GM12878 (cell line): ENCODE data around the gene TMEM132D. TPM values are rescaled to one million over a fixed set of nuclear protein-coding genes. Genes with fewer than 3 reads are reported as not detected.

Experiments
- ATAC-seq: fragments of 200-7000 bp; cut with Tn5 transposase; 3 replicates; pipeline ENCODE4 v1.9.1; 2020; ENCODE audit warnings: mild to moderate bottlenecking, moderate library complexity
- BruUV-seq: library from RNA; stranded (reverse); fragments of 400-500 nt; replicated peaks from 2 replicates; lab custom pipeline; 2021; lab: Mats Ljungman, UMichigan
- CTCF ChIA-PET: fragments of 300-600 bp; sonication (Branson Sonifier 250); formaldehyde crosslinking; extraction: SDS; loops from one replicate; lab custom pipeline; 2021; ENCODE audit warnings: inconsistent platforms; lab: Yijun Ruan, JAX
- POLR2A ChIA-PET: fragments of 350-600 bp; formaldehyde crosslinking; extraction: SDS; loops from one replicate; lab custom pipeline; 2021; ENCODE audit warnings: inconsistent platforms; lab: Charles Lee
- RAD21 ChIA-PET: fragments of 300-600 bp; sonication (Branson Sonifier 250); formaldehyde crosslinking; loops from one replicate; lab custom pipeline; 2023; ENCODE audit warnings: antibody characterized with exemption; ENCODE audit not compliant: unreplicated experiment; lab: Charles Lee
- SMC1A ChIA-PET: fragments of 300-600 bp; sonication (Branson Sonifier 250); formaldehyde crosslinking; loops from one replicate; lab custom pipeline; 2023; ENCODE audit not compliant: unreplicated experiment, uncharacterized antibody; lab: Charles Lee
- DNase-seq: peaks from one replicate; pipeline ENCODE4 v3.0.0-alpha.2; 2011; ENCODE audit warnings: low read depth, low spot score
- FAIRE-seq: peaks from 3 replicates; lab custom pipeline; 2011; peaks lifted over from hg19 to GRCh38; lab: Jason Lieb, UNC
- H2AFZ ChIP-seq: 2 replicates; pipeline ENCODE4 v1.6.0; 2011; ENCODE audit warnings: low read depth, low read length, control low read depth; ENCODE audit not compliant: control insufficient read depth
- H3K27ac ChIP-seq: 2 replicates; pipeline ENCODE4 v1.5.1; 2011; ENCODE audit warnings: control low read depth; ENCODE audit not compliant: control insufficient read depth, insufficient read depth
- H3K27me3 ChIP-seq, 2 experiments: replicated peaks in 1 of 2; 2 replicates each; pipeline versions ENCODE4 v1.6.0 to v1.6.1; 2011; ENCODE audit warnings: low read length in 1 of 2; ENCODE audit not compliant: control insufficient read depth in 2 of 2, insufficient read depth in 2 of 2
- H3K36me3 ChIP-seq, 2 experiments: 2 replicates each; pipeline ENCODE4 v1.5.1; 2011; ENCODE audit warnings: low read length in 1 of 2; ENCODE audit not compliant: control insufficient read depth in 2 of 2, insufficient read depth in 2 of 2
- H3K4me1 ChIP-seq: 2 replicates; pipeline ENCODE4 v1.6.1; 2011; ENCODE audit warnings: mild to moderate bottlenecking, low read length, moderate library complexity, mixed read lengths; ENCODE audit not compliant: control insufficient read depth, insufficient read depth
- H3K4me2 ChIP-seq: 2 replicates; pipeline ENCODE4 v1.6.0; 2011; ENCODE audit warnings: control low read depth; ENCODE audit not compliant: control insufficient read depth, insufficient read depth
- H3K4me3 ChIP-seq: fragments of 200-600 bp; sonication (generic); 2 replicates; pipeline ENCODE4 v1.5.1; 2016
- H3K79me2 ChIP-seq: 2 replicates; pipeline ENCODE4 v1.6.0; 2011; ENCODE audit warnings: low read length; ENCODE audit not compliant: control insufficient read depth, insufficient read depth
- H3K9ac ChIP-seq: 2 replicates; pipeline ENCODE4 v1.8.0; 2011; ENCODE audit warnings: low read length, control low read depth, mixed read lengths; ENCODE audit not compliant: control insufficient read depth, insufficient read depth
- H3K9me3 ChIP-seq: replicated peaks from 3 replicates; pipeline ENCODE4 v1.5.1; 2011; ENCODE audit warnings: mild to moderate bottlenecking, low read length; ENCODE audit not compliant: control insufficient read depth, insufficient read depth
- H4K20me1 ChIP-seq: 2 replicates; pipeline ENCODE4 v1.6.0; 2011; ENCODE audit not compliant: control insufficient read depth, insufficient read depth
- BCL11A ChIP-seq: IDR thresholded peaks from 2 replicates; pipeline ENCODE4 v1.6.1; 2011; ENCODE audit warnings: low read depth, low read length
- BMI1 ChIP-seq: fragments of 450-650 bp; IDR thresholded peaks from 2 replicates; pipeline ENCODE4 v1.6.1; 2016; ENCODE audit warnings: mild to moderate bottlenecking, moderate library complexity, borderline replicate concordance
- FOXM1 ChIP-seq: IDR thresholded peaks from 2 replicates; pipeline ENCODE4 v1.6.1; 2012; ENCODE audit warnings: low read depth, mild to moderate bottlenecking, inconsistent platforms, low read length, moderate library complexity
- HDGF ChIP-seq: fragments of 450-650 bp; IDR thresholded peaks from 2 replicates; pipeline ENCODE4 v1.6.1; 2016; ENCODE audit warnings: antibody characterized with exemption
- KDM1A ChIP-seq: fragments of 200-600 bp; sonication (generic); IDR thresholded peaks from 2 replicates; pipeline ENCODE4 v1.6.1; 2016; ENCODE audit warnings: borderline replicate concordance
- MTA3 ChIP-seq: IDR thresholded peaks from 2 replicates; pipeline ENCODE4 v1.6.1; 2012; ENCODE audit warnings: low read length, inconsistent platforms, borderline replicate concordance
- MXI1 ChIP-seq: fragments of 150-350 bp; IDR thresholded peaks from 2 replicates; pipeline ENCODE4 v1.6.1; 2011; ENCODE audit warnings: low read depth, mild to moderate bottlenecking, inconsistent platforms, low read length, improper control_type of control experiment
- PAX5 ChIP-seq: IDR thresholded peaks from 2 replicates; pipeline ENCODE4 v1.6.1; 2011; ENCODE audit warnings: low read depth, low read length, borderline replicate concordance
- PAX8 ChIP-seq: fragments of 450-650 bp; IDR thresholded peaks from 2 replicates; pipeline ENCODE4 v1.6.1; 2017; ENCODE audit warnings: mild to moderate bottlenecking, moderate library complexity
- PRDM15 ChIP-seq: fragments of 450-650 bp; formaldehyde crosslinking; IDR thresholded peaks from 2 replicates; pipeline ENCODE4 v1.4.0; 2020; ENCODE audit warnings: mild to moderate bottlenecking, moderate library complexity
- SIX5 ChIP-seq: IDR thresholded peaks from 2 replicates; pipeline ENCODE4 v1.6.1; 2011; ENCODE audit warnings: mild to moderate bottlenecking, low read depth, low read length, moderate library complexity; ENCODE audit not compliant: severe bottlenecking
- SREBF2 ChIP-seq: IDR thresholded peaks from 2 replicates; pipeline ENCODE4 v1.6.1; 2012; ENCODE audit warnings: mild to moderate bottlenecking, low read length
- TAF1 ChIP-seq: IDR thresholded peaks from 2 replicates; pipeline ENCODE4 v1.6.1; 2011; ENCODE audit warnings: mild to moderate bottlenecking, low read depth, low read length, borderline replicate concordance
- TBL1XR1 ChIP-seq: IDR thresholded peaks from 2 replicates; pipeline ENCODE4 v1.6.1; 2012; ENCODE audit warnings: low read depth, low read length, improper control_type of control experiment
- ZNF217 ChIP-seq: fragments of 450-650 bp; IDR thresholded peaks from 2 replicates; pipeline ENCODE4 v1.6.1; 2017; ENCODE audit warnings: antibody characterized with exemption, mild to moderate bottlenecking
- in situ Hi-C: fragments of 300-500 bp; cut with MboI; formaldehyde crosslinking; loops from 9 replicates; pipeline ENCODE4 v1.14.3; 2018; ENCODE audit warnings: mixed read lengths
- intact Hi-C: fragments of 100-400 bp; cut with micrococcal nuclease; formaldehyde crosslinking; loops from one replicate; pipeline ENCODE4 v1.14.2; 2022; ENCODE audit not compliant: unreplicated experiment
- polyA plus RNA-seq, 11 experiments: library from polyadenylated mRNA; depleted of rRNA in 4 of 11; unstranded in 6 of 11; stranded (reverse) in 5 of 11; fragments of >200 nt; fragmentation: Nextera tagmentation in 4 of 11; fragmentation: Illumina TruSeq in 1 of 11; extraction: Ambion mirVana in 4 of 11; extraction: Trizol in 1 of 11; gene quantifications; 1 replicate in 1 of 11; 2 replicates in 10 of 11; pipeline versions ENCODE4 v1.2.1 to v1.2.3, GENCODE V29; 2011 to 2016; ENCODE audit warnings: inconsistent platforms in 2 of 11, missing spikeins in 2 of 11, low read depth in 1 of 11
- total RNA-seq, 4 experiments: library from RNA; depleted of rRNA in 3 of 4; stranded (reverse); fragments of >200 nt in 3 of 4; fragmentation: Illumina TruSeq in 1 of 4; extraction: Trizol in 1 of 4; gene quantifications; 2 replicates each; pipeline versions ENCODE4 v1.2.1 to v1.2.3, GENCODE V29; 2013 to 2021
- TF ChIP-seq, protein P1 (sequence below): IDR thresholded peaks from 2 replicates; pipeline ENCODE4 v1.6.1; 2012; ENCODE audit warnings: low read depth, low read length, improper control_type of control experiment
- TF ChIP-seq, protein P2 (sequence below): fragments of 450-650 bp; IDR thresholded peaks from 2 replicates; pipeline ENCODE4 v1.6.1; 2017; ENCODE audit warnings: mild to moderate bottlenecking
- TF ChIP-seq, protein P3 (sequence below): fragments of 450-650 bp; IDR thresholded peaks from 2 replicates; pipeline ENCODE4 v1.6.1; 2017; ENCODE audit warnings: mild to moderate bottlenecking, low read depth, inconsistent platforms; ENCODE audit not compliant: poor library complexity, severe bottlenecking

Gene TMEM132D
- total and polyA plus RNA-seq, 10 of the 15 experiments (the other 5 are each of a cell fraction or from before 2014, with no cell fraction given), result under 0.01 to 0.12 (median 0.02) TPM; not detected in 3

GRCh38 chr12:129687731-129688130 is 216.1 kb downstream of the TMEM132D start:
- Histone ChIP-seq H4K20me1 (no peaks in the 10 kb centered on the region), H3K4me3 (no peak overlapping the region), H3K4me1 (no peaks in the 10 kb centered on the region), H3K36me3 (no peaks in the 10 kb centered on the region), H3K27ac (no peak overlapping the region), H3K4me2 (no peak overlapping the region), H3K27me3 (no peaks in the 10 kb centered on the region), H3K9me3 (no peaks in the 10 kb centered on the region), H3K79me2 (no peaks in the 10 kb centered on the region), H3K9ac (no peak overlapping the region), H2AFZ (no peak overlapping the region)
- in situ Hi-C loops, result no loop called here
- no peak for FAIRE-seq
- no peak for ATAC-seq
- intact Hi-C loops, result no loop called here
- RAD21 ChIA-PET, result no interaction called here
- CTCF ChIA-PET, result interaction anchor here (0.6 kb wide), 1 partner anchor 227 kb away, joined by 3 read pairs; no protein-coding TSS in a partner anchor
- SMC1A ChIA-PET, result no interaction called here
- BruUV-seq, result no TSS peak
- no peak for DNase-seq
- POLR2A ChIA-PET, result no interaction called here
- TF ChIP-seq KDM1A, result no peak
- TF ChIP-seq SREBF2, result no peak
- no peak for TF ChIP-seq HDGF
- TF ChIP-seq, protein P1, sequence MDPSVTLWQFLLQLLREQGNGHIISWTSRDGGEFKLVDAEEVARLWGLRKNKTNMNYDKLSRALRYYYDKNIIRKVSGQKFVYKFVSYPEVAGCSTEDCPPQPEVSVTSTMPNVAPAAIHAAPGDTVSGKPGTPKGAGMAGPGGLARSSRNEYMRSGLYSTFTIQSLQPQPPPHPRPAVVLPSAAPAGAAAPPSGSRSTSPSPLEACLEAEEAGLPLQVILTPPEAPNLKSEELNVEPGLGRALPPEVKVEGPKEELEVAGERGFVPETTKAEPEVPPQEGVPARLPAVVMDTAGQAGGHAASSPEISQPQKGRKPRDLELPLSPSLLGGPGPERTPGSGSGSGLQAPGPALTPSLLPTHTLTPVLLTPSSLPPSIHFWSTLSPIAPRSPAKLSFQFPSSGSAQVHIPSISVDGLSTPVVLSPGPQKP, result no peak
- TF ChIP-seq, protein P2, sequence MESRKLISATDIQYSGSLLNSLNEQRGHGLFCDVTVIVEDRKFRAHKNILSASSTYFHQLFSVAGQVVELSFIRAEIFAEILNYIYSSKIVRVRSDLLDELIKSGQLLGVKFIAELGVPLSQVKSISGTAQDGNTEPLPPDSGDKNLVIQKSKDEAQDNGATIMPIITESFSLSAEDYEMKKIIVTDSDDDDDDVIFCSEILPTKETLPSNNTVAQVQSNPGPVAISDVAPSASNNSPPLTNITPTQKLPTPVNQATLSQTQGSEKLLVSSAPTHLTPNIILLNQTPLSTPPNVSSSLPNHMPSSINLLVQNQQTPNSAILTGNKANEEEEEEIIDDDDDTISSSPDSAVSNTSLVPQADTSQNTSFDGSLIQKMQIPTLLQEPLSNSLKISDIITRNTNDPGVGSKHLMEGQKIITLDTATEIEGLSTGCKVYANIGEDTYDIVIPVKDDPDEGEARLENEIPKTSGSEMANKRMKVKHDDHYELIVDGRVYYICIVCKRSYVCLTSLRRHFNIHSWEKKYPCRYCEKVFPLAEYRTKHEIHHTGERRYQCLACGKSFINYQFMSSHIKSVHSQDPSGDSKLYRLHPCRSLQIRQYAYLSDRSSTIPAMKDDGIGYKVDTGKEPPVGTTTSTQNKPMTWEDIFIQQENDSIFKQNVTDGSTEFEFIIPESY, result no peak
- TF ChIP-seq BCL11A, result no peak
- TF ChIP-seq SIX5, result no peak
- TF ChIP-seq ZNF217, result no peak
- no peak for TF ChIP-seq FOXM1
- TF ChIP-seq MTA3, result no peak
- no peak for TF ChIP-seq PAX5
- no peak for TF ChIP-seq TBL1XR1
- no peak for TF ChIP-seq MXI1
- TF ChIP-seq TAF1, result no peak
- TF ChIP-seq PAX8, result no peak
- TF ChIP-seq, protein P3, sequence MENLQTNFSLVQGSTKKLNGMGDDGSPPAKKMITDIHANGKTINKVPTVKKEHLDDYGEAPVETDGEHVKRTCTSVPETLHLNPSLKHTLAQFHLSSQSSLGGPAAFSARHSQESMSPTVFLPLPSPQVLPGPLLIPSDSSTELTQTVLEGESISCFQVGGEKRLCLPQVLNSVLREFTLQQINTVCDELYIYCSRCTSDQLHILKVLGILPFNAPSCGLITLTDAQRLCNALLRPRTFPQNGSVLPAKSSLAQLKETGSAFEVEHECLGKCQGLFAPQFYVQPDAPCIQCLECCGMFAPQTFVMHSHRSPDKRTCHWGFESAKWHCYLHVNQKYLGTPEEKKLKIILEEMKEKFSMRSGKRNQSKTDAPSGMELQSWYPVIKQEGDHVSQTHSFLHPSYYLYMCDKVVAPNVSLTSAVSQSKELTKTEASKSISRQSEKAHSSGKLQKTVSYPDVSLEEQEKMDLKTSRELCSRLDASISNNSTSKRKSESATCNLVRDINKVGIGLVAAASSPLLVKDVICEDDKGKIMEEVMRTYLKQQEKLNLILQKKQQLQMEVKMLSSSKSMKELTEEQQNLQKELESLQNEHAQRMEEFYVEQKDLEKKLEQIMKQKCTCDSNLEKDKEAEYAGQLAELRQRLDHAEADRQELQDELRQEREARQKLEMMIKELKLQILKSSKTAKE, result no peak
- TF ChIP-seq PRDM15 (CRISPR knock-in tag), result no peak
- no peak for TF ChIP-seq BMI1
